GM23248 (cell line): ENCODE results near the gene ST8SIA4.

Experiments
- EZH2 ChIP-seq: fragments of 200-600 bp; sonication (generic); IDR thresholded peaks from 2 replicates; pipeline ENCODE4 v1.6.1; 2018; ENCODE audit warnings: antibody characterized with exemption, mild to moderate bottlenecking; ENCODE audit not compliant: insufficient read depth, poor library complexity, severe bottlenecking
- EZH2phosphoT487 ChIP-seq: fragments of 200-600 bp; sonication (generic); IDR thresholded peaks from 2 replicates; pipeline ENCODE4 v1.6.1; 2018; ENCODE audit warnings: antibody characterized with exemption, moderate library complexity, mild to moderate bottlenecking, low read depth; ENCODE audit not compliant: insufficient read depth

GRCh38 chr5:100758306-100758705 lies 144.8 kb downstream of the ST8SIA4 start:
- no peak for TF ChIP-seq EZH2
- TF ChIP-seq EZH2phosphoT487: no peak
